ENCODE results near the gene SLC4A9. TPM values are rescaled to one million over a fixed set of nuclear protein-coding genes. Genes with fewer than 3 reads are reported as not detected.

Gene SLC4A9
- polyA plus RNA-seq, 3 donors = 0.28 TPM; not detected in 2

DNA sequence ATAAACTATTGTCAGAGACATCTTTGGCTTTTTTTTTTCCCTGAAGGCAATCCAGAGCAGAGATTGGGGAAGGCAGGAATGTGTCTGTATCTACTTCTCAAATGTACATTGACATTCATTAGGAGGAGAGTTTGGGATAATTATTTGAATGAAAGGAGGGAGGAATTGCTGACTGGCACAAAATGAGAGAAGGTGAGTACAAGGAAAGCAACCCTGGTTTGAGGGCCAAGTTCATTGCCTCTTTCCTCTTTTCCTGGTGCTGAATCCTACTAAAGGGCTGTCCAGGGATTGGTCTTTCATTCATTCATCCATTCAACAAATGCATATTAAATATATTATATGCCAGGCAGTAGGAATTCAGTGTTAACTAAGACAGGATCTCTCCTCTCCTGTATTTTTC is 22.9 kb downstream of the SLC4A9 start:
- intact Hi-C loops (cut with micrococcal nuclease) = no loop called here

DNA sequence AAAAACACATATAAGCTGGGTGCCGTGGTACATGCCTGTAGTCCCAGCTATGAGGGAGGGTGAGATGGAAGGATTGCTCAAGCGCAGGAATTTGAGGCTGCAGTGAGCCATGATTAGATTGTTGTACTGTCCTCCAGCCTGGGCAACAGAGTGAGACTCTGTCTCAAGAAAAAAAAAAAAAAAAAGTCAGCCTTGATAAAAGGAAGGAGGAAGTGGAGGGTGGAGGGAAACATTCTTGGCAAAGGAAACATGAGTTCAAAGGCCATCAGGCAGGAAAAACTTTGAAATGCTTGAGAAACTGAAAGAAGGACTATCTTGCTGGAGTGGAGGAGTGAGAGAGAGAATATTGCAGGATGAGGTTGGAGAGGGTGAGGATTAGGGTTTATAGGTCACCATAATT is 23.3 kb downstream of the SLC4A9 start:
- H2AFZ ChIP-seq (ENCODE audit: insufficient read depth, low read depth, low read length, poor library complexity, severe bottlenecking) = no peak overlapping the region
- H3K36me3 ChIP-seq (replicated peaks in 1 of 2; ENCODE audit: control insufficient read depth in 1 of 2, insufficient read depth in 2 of 2, low read length in 2 of 2) = no peaks in the 10 kb centered on the region
- Mint-ChIP-seq H3K36me3 (no peaks in the 10 kb centered on the region), H3K4me1 (peaks cover 5% of the 10 kb centered on the region), H3K27ac (peak overlapping the region in 2 of 7 donors; percentile 29 to 46), H3K27me3 (ENCODE audit: low read depth in 3 of 3) (no peaks in the 10 kb centered on the region), H3K4me3 (no peak overlapping the region), H3K9me3 (peaks cover 0 to 7% (median 2%) of the 10 kb centered on the region in 7 donors)
- no peak overlapping the region for H3K4me2 ChIP-seq (replicated peaks; ENCODE audit: extremely low read depth, low read length, poor library complexity, severe bottlenecking)
- 96% methylated on average over 2 of the region's 2 CpGs for WGBS (ENCODE audit: insufficient coverage)
- no peaks in the 10 kb centered on the region for H3K79me2 ChIP-seq (ENCODE audit: insufficient read depth, low read length)
- H3K9me3 ChIP-seq (replicated peaks in 1 of 2; ENCODE audit: control insufficient read depth in 1 of 2, insufficient read depth in 1 of 2, low read length in 2 of 2) = no peaks in the 10 kb centered on the region
- DNase-seq = no peak
- H3K4me1 ChIP-seq (ENCODE audit: control insufficient read depth in 1 of 2, insufficient read depth in 2 of 2, low read length in 2 of 2) = peaks cover 0 to 6% of the 10 kb centered on the region in 2 donors
- no peaks in the 10 kb centered on the region for H3K27me3 ChIP-seq (ENCODE audit: control insufficient read depth in 2 of 2, insufficient read depth in 2 of 2, low read length in 2 of 2)
- no peaks in the 10 kb centered on the region for H4K20me1 ChIP-seq (ENCODE audit: insufficient read depth, low read length)
- TF ChIP-seq, protein P1, sequence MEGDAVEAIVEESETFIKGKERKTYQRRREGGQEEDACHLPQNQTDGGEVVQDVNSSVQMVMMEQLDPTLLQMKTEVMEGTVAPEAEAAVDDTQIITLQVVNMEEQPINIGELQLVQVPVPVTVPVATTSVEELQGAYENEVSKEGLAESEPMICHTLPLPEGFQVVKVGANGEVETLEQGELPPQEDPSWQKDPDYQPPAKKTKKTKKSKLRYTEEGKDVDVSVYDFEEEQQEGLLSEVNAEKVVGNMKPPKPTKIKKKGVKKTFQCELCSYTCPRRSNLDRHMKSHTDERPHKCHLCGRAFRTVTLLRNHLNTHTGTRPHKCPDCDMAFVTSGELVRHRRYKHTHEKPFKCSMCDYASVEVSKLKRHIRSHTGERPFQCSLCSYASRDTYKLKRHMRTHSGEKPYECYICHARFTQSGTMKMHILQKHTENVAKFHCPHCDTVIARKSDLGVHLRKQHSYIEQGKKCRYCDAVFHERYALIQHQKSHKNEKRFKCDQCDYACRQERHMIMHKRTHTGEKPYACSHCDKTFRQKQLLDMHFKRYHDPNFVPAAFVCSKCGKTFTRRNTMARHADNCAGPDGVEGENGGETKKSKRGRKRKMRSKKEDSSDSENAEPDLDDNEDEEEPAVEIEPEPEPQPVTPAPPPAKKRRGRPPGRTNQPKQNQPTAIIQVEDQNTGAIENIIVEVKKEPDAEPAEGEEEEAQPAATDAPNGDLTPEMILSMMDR (IDR thresholded peaks at IDR 0.05) = no peak
- H3K4me3 ChIP-seq (replicated peaks in 1 of 3; ENCODE audit: low read depth in 2 of 3, low read length in 3 of 3) = no peak overlapping the region
- H3K9ac ChIP-seq (ENCODE audit: insufficient read depth, low read length, poor library complexity, severe bottlenecking) = no peak overlapping the region
- no peak overlapping the region for H3K27ac ChIP-seq (ENCODE audit: low read depth in 1 of 2, low read length in 2 of 2)
- intact Hi-C loops (cut with micrococcal nuclease) = no loop called here

More for the DNA sequence above, 22.9 kb downstream of the SLC4A9 start:
- Histone ChIP-seq H3K27me3 (ENCODE audit: control insufficient read depth in 2 of 2, insufficient read depth in 2 of 2, low read length in 2 of 2) (no peaks in the 10 kb centered on the region), H3K36me3 (replicated peaks in 1 of 2; ENCODE audit: control insufficient read depth in 1 of 2, insufficient read depth in 2 of 2, low read length in 2 of 2) (no peaks in the 10 kb centered on the region), H3K4me3 (replicated peaks in 1 of 3; ENCODE audit: low read depth in 2 of 3, low read length in 3 of 3) (no peak overlapping the region), H3K4me1 (ENCODE audit: control insufficient read depth in 1 of 2, insufficient read depth in 2 of 2, low read length in 2 of 2) (peaks cover 0 to 6% of the 10 kb centered on the region in 2 donors), H2AFZ (ENCODE audit: insufficient read depth, low read depth, low read length, poor library complexity, severe bottlenecking) (no peak overlapping the region), H3K9ac (ENCODE audit: insufficient read depth, low read length, poor library complexity, severe bottlenecking) (no peak overlapping the region), H3K9me3 (replicated peaks in 1 of 2; ENCODE audit: control insufficient read depth in 1 of 2, insufficient read depth in 1 of 2, low read length in 2 of 2) (no peaks in the 10 kb centered on the region), H3K79me2 (ENCODE audit: insufficient read depth, low read length) (no peaks in the 10 kb centered on the region), H3K27ac (ENCODE audit: low read depth in 1 of 2, low read length in 2 of 2) (no peak overlapping the region), H3K4me2 (replicated peaks; ENCODE audit: extremely low read depth, low read length, poor library complexity, severe bottlenecking) (no peak overlapping the region), H4K20me1 (ENCODE audit: insufficient read depth, low read length) (no peaks in the 10 kb centered on the region)
- H3K27ac Mint-ChIP-seq = no peak overlapping the region
- no peak for DNase-seq
- H3K27me3 Mint-ChIP-seq (ENCODE audit: low read depth in 3 of 3) = no peaks in the 10 kb centered on the region
- no peaks in the 10 kb centered on the region for H3K36me3 Mint-ChIP-seq
- H3K4me1 Mint-ChIP-seq = peaks cover 5% of the 10 kb centered on the region
- peaks cover 0 to 7% (median 2%) of the 10 kb centered on the region in 7 donors for H3K9me3 Mint-ChIP-seq
- TF ChIP-seq, protein P1 (IDR thresholded peaks at IDR 0.05) = no peak
- no peak overlapping the region for H3K4me3 Mint-ChIP-seq

Data from CD14-positive monocyte (primary cell).